ENCODE data around the gene LEMD1.

DNA sequence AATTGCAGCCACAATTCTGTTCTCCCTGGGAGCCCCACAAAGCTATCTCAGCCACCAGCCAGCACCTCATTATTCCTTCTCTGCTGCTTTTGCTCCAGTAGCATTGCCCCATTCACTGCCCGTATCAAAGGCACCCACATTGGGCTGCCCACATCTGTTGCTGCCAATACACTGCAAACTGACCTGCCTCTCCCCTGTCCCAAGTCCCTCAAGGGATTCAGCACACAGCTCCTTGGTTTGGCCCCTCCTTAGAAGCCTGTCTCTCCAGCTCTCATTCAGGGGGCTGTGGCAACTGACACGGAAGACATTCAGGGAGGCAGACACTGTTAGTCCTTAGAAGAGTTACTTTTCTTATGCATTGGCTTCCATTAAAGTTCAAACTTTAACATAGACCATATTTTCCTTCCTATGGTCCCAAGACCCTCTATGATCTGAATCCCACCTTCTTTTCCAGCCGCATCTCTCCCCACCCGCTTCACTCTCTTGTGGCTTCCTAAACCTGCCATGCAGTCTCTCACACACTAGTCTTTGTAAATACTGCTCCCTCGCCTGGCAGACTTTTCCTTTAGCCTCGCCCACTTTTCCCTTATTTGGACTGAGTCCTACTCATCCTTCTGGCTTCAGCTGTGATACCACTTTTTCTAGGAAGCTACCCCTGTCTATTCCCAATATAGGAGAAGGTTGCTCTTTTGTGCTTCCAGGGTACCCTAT is 45.9 kb downstream of the LEMD1 start:
- no peak for TF ChIP-seq CTCF (IDR thresholded peaks at IDR 0.05)
- no peak for TF ChIP-seq POLR2A (IDR thresholded peaks at IDR 0.05)
- TF ChIP-seq POLR2AphosphoS5 (IDR thresholded peaks at IDR 0.05) = no peak

Measured in suprapubic skin (tissue), 4 donors.